HL-60/S4 treated with phorbol 12-myristate 13-acetate at 8.2 ng/mL for 4 days and 3 days (cell line): Measurements from ENCODE around the gene TCF7.

Experiments used
- in situ Hi-C: fragments of 300-500 bp; cut with MboI; formaldehyde crosslinking; loops from 2 replicates; pipeline ENCODE4 v1.15.0; 2022; ENCODE audit warnings: low sequenced_read_pairs

Gene TCF7

DNA sequence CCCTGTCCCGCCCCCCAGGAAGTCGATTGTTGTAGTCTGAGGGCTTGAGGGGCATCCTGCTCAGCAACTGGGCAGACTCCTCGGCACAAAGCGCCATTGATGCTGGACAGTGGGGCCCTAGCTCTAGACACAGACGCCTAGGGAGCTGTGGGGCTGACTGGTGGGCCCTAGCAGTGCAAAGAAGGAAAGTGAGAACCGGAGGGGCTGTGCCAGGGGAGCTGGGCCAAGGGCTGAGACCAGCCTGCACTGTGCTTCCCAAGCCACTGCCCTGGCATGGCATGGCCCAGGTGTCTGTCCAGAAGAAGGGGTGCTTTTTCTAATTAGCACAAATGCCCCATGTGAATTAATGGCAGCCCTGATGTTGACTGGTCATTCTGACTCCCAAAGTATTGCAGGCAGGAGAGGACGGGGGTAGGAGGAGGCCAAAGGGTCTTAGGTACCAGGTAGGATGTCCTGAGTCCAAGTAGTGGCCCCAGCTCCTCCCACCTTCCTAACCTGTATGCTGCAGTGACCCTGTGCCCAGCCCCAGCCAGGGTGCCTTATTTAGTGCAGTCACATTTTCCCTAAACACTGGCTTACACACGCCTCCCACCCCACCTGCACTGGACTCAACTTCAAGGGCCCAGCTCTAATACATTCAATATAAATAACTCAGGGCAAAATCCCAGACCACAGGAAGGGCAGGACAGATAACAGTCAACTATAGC, 15.9 kb downstream of the TCF7 start:
- in situ Hi-C loops, result no loop called here

DNA sequence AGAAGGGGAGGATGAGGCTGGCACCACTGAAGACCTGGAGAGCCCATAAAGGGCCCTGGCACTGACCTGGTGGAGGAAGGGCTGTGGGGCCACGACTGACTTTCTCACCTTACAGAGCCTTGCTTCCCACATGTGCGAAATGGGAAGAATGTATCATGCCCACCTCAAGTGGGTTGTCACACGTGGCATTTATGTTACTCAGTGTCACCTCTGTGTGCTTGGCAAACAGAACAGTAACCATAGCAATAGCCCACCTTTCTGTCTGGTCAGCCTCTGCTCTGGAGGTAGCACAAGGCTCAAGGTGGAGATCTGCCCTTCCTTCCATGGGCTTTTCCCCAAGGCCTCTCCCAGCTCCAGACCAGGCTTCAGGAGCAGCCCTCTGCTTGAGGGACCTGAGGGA, 16.7 kb downstream of the TCF7 start:
- in situ Hi-C loops, result no loop called here

DNA sequence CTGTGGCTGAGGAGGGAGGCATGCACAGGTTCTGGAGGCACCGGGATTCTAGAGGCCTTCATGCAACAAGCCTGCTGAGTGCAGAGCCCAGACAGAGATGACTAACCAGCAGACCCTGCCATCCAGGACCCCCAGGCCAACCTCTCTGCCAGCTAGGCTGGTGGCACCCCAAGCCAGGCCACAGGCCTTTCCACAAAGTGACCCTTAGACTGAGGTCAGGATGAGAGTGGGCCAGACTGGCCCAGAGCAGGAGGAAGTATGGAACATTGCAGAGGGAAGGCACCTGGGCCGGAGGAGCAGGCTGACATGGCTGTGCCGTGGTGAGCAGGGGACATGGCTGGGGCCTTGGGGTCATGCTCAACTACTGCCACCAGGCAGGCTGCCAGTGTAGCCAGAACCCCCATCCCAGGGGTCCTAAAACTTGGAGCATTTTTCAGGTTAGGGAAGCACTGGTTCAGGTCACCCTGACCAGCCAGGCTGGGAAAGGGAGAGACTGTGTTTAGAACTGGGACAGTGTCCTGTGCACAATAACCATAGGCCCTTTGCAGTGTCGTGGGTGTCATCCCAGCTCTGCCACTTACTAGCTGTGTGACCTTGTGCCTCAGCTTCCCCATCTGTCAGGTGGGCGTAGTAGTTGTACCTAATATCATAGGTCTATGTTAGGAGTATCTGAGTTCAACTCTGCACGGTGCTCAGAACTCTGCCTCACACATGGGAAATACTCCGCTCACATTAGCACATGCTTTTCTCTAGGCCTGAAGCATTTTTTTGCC, 17.3 kb downstream of the TCF7 start:
- in situ Hi-C loops, result no loop called here

DNA sequence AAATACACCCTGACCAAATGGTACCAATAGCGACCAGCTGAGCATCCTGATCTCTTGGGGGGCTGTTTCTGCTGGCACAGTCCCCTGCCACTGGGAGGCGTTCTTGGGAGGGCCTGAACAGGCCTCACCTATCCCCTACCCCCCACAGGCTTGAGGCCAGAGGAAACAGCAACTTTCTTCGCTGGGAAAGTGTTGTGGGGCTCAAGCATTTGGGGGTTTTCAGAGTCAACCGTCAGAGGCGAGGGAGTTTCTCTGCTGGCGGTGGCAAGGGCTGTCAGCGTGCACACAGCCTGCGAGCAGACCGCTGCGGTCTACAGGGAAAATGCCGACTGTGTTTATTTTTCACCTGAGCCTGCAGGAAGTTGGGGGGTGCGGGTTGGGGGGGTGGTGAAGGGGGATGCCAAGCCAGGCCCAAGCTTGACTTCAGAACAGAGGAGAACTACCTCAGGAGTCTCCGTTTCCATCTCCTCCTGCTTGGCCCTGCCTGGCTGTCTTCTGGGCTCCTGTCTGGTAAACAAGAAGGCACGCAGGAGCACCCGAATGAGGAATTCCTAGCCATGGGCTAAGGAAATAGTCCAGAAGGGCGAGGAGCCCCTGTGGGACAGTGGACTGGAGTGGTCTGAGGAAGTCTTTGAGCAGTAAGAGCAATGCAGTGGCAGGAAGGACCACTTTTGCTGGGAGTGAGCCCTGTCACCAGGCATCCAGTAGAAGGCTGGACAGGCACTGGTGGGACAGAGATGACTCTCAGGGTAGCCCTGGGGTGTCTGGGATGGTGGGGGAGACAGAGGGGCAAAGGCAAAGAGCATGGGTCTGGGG, 18.1 kb downstream of the TCF7 start:
- in situ Hi-C loops, result no loop called here

DNA sequence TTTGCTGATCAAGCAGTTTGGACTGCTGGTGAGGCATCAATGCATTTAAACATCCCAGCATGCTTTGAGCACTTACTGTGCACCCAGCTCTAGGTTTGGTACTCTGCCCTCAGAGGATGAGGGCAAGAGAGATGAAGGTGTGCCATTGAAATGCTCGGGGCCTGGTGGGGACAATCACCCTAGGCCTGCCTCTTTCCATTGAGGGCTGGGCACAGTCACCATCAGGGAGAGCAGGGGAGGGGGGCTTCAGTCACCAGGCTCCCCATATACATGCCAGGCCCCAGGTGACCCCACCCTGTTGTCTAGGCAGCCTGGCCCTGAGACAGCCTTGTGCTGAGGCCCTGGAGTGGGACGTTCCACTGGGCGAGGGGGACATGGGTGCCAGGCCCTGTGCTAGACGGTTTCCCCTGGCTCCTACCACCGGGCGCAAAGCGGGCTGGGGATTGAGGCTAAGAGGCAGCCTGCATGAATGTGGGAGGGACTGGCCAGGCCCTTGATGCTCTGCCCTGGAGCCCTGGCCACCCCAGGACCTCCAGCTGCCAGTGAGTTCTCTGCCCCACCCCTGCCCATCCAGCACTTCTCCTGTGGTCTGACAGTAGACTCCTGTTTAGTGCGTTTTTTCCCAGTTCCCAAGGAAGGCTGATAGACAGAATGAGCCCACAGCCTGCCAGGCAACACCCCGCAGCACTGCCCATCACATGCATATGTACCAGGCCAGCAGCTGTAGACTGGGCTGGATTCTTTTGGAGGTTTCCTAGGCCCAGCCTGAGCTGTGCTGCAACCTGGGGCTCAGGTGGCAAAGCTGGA, 18.9 kb downstream of the TCF7 start:
- in situ Hi-C loops, result no loop called here

DNA sequence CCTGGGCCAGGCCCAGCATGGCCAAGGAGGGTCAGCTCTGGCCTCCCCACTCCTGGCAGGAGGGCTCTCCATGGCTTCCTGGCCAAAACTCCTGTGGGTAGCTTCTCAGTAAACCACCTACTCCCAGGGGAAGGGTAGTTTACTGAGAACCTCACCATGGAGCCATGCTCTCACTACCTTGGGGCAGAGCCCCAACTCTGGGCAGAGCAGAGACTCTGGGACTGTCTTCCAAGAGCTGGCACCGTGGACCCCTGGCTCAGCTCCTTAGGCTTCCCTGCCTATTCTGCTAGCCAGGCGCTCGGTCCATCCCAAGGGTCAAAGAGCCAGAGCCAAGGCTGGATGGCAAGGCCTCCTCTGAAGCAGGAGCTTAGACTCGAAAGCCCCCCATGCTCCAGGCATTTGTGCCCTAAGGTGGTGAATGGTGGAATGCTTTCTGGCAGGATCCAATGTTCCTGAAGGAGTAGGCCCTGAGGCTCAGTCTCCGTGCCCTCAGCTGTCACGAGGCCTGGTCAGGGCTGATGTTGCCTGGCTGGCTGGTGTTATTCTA, 19.6 kb downstream of the TCF7 start:
- in situ Hi-C loops, result no loop called here

DNA sequence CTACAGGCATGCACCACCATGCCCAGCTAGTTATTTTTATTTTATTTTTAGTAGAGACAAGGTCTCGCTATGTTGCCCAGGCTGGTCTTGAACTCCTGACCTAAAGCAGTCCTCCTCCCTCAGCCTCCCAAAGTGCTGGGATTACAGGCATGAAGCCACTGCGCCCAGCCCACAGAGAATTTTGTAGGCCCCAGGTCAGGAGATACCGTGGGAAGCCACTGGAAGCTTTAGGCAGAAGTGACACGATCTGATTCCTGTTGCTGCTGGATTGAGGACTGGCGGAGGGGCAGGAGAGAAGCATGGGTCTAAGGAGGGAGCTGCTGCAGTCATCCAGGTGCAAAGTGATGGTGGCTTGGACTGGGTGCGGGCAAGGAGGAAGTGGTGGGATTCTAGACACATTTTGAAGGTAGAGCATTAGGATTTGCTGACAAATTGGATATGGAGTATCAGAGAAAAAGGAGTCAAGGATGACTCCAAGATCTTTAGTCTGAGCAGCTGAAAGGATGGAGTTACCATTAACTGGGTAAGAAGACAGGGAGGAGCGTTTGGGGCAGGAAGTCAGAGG, 20.7 kb downstream of the TCF7 start:
- in situ Hi-C loops, result no loop called here

DNA sequence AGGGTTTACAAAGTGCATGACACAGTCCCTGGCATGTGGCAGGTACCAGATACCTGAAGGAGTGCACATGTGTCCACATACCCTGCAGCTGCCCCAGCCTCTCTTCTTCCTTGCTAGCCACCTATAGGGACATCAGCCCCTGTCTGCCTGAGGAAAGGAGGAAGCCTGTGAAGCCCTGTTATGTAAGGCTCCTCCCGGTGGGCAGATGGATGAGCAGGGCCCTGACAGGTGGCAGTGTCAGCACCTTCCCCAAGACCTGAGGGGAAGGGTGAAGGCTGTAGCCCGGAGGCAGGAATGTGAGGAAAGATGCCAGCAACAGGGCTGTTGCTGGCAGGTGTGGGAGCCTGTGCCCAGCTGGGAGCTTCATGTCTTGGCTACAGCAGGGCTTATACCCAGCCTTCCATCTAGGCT, 21.7 kb downstream of the TCF7 start:
- in situ Hi-C loops, result no loop called here

DNA sequence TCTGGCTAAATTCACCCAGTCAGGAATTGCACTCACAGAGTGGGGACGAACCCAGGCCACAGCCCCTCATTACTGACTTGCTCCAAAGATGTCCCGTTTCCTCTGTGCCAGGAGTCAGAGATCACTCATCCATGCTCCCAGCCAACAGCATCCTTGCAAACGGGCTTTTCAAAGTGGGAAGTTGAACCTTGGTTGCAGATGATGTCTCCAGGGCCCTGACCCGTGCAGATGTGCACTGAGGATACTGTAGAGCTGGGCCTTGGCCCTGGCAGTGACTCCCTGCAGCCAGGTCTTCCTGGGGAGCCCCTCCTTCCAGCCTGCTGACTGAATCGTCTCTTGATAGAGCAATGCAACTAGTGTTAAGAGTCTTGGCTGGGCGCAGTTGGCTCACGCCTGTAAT, 22.3 kb downstream of the TCF7 start:
- in situ Hi-C loops, result no loop called here

DNA sequence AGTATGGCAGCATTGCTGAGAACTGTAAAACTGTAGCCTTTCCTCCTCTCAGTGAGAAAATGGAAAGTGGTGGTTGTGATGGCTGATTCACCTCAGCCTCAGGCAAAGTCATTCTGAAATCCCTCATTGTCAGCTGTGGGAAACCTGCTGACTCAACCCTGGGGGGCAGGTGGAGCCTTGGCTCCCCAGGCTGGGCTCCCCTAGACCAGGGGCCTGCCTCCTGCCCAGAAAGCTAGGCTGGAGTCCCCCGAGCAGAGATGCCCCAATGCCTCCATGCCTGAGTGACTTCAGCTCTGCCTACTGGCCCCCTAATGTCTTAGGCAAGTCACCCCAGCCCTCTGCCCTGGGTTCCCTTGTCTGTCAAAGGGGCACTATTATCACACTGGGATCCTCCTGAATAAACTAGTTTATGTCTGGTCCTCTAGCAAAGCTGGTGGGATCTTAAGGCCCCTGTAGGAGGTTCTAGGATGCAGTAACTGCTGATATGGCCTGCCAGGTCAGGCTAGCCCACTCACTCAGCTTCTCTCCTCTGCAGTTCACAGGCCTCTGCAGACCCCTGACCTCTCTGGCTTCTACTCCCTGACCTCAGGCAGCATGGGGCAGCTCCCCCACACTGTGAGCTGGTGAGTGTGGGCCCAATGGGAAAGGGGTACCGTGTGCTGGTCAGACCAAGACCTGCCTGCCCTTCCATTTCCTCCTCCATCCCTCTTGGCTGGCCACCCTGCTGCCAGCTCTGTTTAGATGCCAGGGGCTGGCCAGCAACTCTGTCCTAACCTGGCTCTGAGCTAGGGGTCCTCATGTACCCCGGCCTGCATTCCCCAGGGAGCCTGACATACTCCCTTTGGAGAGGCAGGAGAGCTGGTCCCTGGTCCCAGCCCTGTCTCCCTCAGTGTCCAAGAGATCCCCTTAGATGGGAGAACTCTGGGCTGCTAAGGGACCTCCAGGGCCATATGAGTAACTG, 24.2 kb downstream of the TCF7 start:
- in situ Hi-C loops, result no loop called here

DNA sequence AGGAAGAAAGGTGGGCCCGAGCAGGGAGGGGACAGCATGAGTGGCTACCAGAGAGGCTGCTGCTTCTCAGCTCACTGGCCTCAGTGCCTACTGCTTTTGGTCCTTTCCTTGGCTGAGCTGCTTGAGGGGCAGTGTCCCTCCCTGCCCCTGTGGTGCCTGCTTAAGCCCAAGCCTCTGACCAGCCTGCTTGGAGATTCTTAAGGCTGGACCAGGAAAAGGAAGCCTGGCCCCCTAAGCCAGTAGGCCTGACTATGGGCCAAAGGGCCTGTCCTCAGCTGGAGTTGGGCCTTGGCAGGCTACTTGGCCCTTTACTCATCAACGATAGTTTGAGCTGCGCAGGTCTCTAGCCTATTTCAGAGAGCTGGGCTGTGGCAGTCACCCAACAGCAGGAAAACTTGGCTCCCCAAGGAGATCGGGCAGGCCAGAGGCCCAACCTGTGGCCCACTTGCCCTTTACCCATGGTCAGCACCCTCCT, 24.9 kb downstream of the TCF7 start:
- in situ Hi-C loops, result no loop called here

DNA sequence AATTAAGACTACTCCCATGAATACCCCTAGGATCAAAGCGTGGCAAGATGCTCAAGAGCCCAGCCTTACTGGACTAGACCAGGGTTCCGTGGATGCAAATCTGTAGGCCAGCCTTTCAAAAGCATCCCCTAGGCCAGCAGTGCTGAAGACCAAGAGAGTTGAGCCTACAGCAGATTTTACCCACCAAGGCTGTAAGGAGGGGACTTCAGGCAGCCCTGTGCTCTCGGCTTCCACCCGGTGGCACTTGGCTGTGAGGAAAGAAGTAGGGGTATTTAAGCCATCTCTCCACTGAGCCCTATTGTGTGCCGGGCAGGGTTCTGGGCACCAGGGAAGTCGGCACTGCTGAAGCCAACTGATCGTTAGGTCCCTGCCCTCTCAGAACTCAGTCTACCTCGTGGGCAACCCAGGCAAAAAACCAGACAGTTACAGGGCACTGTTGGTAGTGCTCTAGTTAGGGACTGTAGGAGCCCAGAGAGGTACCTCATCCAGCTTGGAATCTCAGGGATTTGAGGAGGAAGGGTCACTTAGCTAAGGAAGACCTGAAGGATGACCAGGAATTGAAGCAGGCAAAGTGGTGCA, 25.5 kb downstream of the TCF7 start:
- in situ Hi-C loops, result no loop called here

DNA sequence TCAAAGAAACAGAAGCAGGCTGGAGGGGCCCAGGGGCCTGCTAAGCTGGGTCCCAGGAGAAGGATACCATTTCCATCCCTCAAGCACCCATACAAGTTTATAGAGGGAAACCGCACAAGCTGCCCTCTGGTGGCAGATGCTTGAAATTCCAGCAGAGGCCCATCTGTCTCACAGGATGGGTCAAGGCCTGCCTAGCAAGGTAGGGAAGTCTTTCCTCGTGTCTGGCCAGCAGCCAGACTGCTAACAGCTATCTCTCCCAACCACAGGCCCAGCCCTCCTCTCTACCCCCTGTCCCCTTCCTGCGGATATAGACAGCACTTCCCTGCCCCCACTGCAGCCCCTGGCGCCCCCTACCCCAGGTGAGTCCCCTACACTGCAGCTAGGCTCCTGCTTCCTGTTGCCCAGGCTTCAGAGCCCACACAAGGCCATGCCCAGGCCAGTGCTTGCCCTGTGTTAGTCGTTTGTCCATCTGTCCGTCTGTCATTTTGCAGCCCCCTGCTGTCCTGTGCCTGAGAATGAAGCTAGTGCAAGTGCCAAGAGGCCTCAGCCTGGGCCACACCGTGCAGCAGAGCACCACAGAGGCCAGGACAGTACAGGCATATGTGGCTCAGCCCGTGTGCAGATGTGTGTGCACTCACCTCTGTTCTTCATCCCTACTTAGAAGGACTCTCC, 26.2 kb downstream of the TCF7 start:
- in situ Hi-C loops, result no loop called here

DNA sequence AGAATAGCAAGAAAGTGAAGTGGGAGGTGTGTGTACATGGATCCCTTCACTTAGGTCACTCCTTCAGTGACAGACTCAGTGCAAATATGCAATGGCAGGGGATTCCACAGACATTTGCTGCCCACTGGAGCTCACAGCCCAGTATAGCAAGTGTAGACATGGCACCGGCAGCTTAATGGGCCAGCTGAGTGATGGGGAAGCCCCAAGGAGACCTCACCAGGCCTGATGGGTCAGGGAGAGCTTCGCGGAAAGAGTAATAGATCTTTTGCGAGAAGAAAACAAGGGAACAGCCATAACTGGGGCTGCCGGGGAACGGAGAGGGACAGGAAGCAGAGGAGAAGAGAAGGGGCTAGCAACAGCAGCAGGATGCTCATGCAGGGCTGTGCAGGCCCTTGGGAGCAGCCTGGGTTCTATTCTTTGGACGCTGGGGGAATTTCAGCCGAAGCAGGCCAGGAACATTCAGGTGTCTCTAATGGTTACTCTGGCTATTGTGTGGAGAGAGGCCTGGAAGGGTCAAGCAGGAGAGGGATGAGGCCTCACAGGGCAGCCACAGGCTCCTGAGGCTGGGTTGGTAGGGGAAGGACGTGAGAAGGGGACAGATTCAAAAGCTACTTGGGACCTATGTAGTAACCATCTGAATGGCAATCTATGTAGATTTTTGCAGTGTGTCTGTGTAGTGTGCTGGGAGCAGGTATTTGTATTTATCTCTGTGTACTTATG, 27.0 kb downstream of the TCF7 start:
- in situ Hi-C loops, result no loop called here

DNA sequence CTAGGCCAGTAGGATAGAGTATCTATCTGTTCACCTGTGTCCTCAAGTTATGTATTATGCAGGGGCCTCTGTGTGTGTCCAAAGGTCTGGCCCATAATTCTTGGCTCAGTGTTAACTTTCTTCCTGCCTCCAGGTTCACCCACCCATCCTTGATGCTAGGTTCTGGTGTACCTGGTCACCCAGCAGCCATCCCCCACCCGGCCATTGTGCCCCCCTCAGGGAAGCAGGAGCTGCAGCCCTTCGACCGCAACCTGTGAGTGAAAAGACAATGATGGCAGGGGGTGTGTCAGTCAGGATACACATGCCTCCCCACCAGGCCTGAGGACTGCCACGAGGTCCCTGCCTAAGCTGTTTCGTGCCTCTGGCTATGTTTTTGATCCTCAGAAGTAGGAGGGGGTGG, 27.6 kb downstream of the TCF7 start:
- in situ Hi-C loops, result no loop called here

DNA sequence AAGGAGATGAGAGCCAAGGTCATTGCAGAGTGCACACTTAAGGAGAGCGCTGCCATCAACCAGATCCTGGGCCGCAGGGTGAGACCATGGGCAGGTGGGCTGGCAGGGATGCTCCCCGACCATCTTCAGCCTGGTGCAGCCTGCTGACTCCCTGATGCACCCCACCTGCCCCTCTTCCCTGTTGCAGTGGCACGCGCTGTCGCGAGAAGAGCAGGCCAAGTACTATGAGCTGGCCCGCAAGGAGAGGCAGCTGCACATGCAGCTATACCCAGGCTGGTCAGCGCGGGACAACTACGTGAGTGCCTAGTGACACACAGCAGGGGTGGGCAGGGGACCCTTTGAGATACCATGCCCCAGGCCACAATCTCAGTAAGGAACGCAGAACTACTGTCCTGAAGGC, 28.3 kb downstream of the TCF7 start:
- in situ Hi-C loops, result no loop called here

DNA sequence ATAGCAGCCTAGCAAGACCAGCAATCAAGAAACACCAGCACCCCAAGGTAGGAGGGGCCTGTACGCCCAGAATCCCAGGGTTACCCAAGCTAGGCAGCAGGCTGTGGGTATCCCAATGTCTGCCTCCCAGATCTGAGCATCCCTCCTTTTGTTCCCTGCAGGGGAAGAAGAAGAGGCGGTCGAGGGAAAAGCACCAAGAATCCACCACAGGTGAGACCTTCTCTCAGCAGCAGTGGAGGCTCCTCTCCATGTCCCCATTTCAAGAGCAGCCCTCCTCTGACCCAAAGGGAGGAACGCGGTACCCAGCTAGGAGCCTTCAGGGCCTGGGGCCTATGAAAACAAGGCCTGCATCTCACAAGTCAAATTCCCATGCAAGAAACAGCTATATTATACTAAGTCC, 28.9 kb downstream of the TCF7 start:
- in situ Hi-C loops, result no loop called here
